ENCODE results near the gene CYGB. TPM values are rescaled to one million over a fixed set of nuclear protein-coding genes. Genes with fewer than 3 reads are reported as not detected.
"Not testable (repeated sequence)": the region's sequence is repeated elsewhere in the genome, so short reads cannot be mapped to it uniquely, and the experiment has no call there.

CYGB gene
- total RNA-seq, 3 donors from 2014 or later = 5.9 to 37.4 (median 27.2) TPM

DNA sequence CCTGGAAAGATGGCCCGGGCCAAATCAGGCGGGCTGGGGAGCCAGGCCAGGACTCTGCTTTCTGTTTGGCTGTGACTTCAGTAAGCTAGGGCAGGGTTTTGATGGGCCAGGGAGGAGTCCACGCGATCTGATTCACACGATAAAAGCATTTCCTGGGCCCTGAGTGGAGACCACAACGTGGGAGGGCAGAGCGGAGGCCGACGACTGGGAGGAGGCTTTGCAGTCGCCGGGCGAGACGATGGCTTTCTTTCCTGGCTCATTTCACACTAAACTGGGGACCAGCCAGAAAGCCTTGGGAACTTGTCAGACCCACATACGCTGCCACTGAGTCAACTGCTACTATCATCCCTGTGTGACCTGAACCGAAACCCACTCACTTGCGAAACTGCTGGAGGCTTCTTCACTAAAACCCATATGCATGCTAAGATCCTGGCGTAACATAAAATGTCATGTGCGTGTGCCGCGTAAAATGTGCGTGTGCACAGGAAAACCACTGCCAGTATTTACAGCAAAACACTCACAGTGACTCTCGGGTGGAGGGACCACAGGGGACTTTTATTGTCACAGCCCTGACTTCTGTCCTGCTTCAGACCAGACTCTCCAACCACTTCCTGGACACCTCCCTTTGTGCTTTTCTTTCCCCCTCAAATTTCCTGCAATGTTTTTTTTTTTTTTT, 22.1 kb downstream of the CYGB start:
- DNase-seq (ENCODE audit: low spot score in 2 of 2) = peak in 1 of 2 donors; percentile 73
- intact Hi-C loops (cut with DNase I; ENCODE audit: low total_unique reads) = no loop called here
- peak overlapping the region in 2 of 3 donors; percentile 36 to 54 for H3K4me3 ChIP-seq
- peaks cover 0 to 5% of the 10 kb centered on the region in 2 donors for H3K4me1 ChIP-seq
- no peaks in the 10 kb centered on the region for H3K36me3 ChIP-seq
- no peaks in the 10 kb centered on the region for H3K27me3 ChIP-seq
- TF ChIP-seq POLR2AphosphoS5 (IDR thresholded peaks at IDR 0.05) (peak; percentile 60 to 88 (median 79)), POLR2A (IDR thresholded peaks at IDR 0.05) (no peak)
- H3K9me3 ChIP-seq = no peaks in the 10 kb centered on the region
- peak overlapping the region; percentile 84 to 90 for H3K27ac ChIP-seq

DNA sequence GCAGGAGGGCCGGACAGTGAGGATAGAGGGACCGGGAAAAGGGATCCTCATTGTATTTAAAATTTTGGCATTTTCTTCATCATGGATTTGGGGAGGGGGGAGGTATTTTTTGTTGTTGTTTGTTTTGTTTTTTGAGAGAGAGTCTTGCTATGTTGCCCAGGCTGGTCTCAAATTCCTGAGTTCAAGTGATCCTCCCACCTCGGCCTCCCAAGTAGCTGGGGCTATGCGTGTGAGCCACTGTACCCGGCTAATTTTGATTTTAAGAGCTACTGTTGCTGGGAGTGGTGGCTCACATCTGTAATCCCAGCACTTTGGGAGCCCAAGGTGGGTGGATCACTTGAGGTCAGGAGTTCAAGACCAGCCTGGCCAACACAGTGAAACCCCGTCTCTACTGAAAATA, 23.2 kb downstream of the CYGB start:
- H3K36me3 ChIP-seq; H3K4me3 ChIP-seq; H3K27me3 ChIP-seq; intact Hi-C loops (cut with DNase I; ENCODE audit: low total_unique reads); H3K9me3 ChIP-seq; DNase-seq (ENCODE audit: low spot score in 2 of 2); H3K4me1 ChIP-seq: not testable (repeated sequence)
- peak overlapping the region in 1 of 2 donors; percentile 32 for H3K27ac ChIP-seq

DNA sequence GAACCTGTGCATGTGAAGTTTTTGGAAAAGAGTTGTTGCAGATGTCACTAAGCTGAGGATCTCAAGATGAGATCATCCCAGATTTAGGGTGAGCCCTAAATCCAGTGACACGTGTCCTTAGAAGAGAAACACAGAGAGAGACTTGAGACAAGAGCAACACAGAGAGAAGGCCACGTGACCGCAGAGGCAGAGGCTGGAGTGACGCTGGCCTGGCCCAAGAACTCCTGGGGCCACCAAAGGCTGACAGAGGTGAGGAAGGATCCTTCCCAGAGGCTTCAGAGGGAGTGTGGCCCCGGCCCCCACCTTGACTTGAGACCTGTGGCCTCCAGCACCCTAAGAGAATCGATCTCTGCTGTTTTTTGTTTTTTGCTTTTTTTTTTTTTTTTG, 24.2 kb downstream of the CYGB start:
- intact Hi-C loops (cut with DNase I; ENCODE audit: low total_unique reads) = no loop called here
- DNase-seq (ENCODE audit: low spot score in 2 of 2) = no peak

DNA sequence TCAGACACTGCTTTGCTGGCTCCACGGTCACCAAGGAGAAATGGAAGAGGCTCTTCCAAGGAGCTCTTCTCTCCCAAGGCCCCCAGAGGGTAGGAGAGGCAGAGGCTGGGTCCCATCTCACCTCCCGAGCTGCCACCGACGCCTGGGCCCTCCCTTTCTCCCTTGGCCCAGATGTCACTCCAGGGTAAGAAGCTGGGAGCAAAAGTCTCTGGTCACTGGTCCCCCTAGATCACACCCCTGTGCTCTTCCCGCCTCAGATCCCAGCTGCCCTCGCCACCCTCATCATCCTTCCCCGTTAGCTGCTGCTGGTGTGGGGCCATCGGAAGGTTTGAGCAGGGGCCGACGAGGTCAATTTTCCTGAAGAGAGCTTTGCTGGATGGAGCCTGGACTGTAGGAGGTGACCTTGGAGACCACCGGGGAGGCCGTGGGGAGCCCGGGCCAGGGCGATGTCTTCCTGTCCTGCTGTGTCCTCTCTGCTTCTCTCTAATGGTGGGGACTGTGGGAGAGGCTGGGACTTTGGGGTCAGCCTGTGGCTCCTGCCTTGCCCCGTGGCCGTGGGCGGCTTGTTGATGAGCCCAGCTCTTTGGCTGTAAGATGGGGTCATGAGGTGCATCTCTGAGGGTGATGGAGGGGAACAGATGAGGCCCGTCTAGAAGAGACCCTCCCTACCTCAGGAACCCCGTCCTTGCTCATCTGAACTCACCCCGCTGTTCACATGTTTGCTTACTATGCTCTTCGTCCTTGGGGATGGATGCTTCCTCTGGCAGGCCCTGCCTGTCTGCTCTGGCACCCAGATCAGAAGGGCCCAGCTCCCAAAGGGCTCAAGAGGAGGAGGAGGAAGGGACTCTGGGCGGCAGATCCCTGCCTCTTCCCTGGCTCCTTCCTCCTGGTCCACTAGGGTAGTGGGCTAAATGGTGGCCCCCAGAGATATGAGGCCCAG, 24.9 kb downstream of the CYGB start:
- peak overlapping the region in 1 of 2 donors; percentile 32 for H3K27ac ChIP-seq
- TF ChIP-seq, protein P1, sequence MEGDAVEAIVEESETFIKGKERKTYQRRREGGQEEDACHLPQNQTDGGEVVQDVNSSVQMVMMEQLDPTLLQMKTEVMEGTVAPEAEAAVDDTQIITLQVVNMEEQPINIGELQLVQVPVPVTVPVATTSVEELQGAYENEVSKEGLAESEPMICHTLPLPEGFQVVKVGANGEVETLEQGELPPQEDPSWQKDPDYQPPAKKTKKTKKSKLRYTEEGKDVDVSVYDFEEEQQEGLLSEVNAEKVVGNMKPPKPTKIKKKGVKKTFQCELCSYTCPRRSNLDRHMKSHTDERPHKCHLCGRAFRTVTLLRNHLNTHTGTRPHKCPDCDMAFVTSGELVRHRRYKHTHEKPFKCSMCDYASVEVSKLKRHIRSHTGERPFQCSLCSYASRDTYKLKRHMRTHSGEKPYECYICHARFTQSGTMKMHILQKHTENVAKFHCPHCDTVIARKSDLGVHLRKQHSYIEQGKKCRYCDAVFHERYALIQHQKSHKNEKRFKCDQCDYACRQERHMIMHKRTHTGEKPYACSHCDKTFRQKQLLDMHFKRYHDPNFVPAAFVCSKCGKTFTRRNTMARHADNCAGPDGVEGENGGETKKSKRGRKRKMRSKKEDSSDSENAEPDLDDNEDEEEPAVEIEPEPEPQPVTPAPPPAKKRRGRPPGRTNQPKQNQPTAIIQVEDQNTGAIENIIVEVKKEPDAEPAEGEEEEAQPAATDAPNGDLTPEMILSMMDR (IDR thresholded peaks at IDR 0.05) = no peak
- TF ChIP-seq POLR2AphosphoS5 (IDR thresholded peaks at IDR 0.05) = no peak
- TF ChIP-seq POLR2A (IDR thresholded peaks at IDR 0.05) = no peak
- DNase-seq (ENCODE audit: low spot score in 2 of 2) = no peak
- H3K9me3 ChIP-seq = no peaks in the 10 kb centered on the region
- H3K4me1 ChIP-seq = peaks cover 0 to 5% of the 10 kb centered on the region in 2 donors
- intact Hi-C loops (cut with DNase I; ENCODE audit: low total_unique reads) = no loop called here
- no peaks in the 10 kb centered on the region for H3K36me3 ChIP-seq
- no peak overlapping the region for H3K4me3 ChIP-seq
- no peaks in the 10 kb centered on the region for H3K27me3 ChIP-seq

More for the DNA sequence above, 24.2 kb downstream of the CYGB start:
- Histone ChIP-seq H3K27me3 (no peaks in the 10 kb centered on the region), H3K4me3 (no peak overlapping the region), H3K4me1 (peaks cover 0 to 5% of the 10 kb centered on the region in 2 donors), H3K36me3 (no peaks in the 10 kb centered on the region), H3K9me3 (no peaks in the 10 kb centered on the region), H3K27ac (peak overlapping the region in 1 of 2 donors; percentile 32)
- TF ChIP-seq, protein P1 (IDR thresholded peaks at IDR 0.05) = no peak
- no peak for TF ChIP-seq POLR2A (IDR thresholded peaks at IDR 0.05)
- TF ChIP-seq POLR2AphosphoS5 (IDR thresholded peaks at IDR 0.05) = no peak

- H3K36me3 ChIP-seq = no peaks in the 10 kb centered on the region
- no peaks in the 10 kb centered on the region for H3K9me3 ChIP-seq
- H3K27me3 ChIP-seq = no peaks in the 10 kb centered on the region
- TF ChIP-seq POLR2A (IDR thresholded peaks at IDR 0.05) = no peak
- TF ChIP-seq, protein P1 (IDR thresholded peaks at IDR 0.05) = no peak
- no peak for TF ChIP-seq POLR2AphosphoS5 (IDR thresholded peaks at IDR 0.05)
- intact Hi-C loops (cut with DNase I; ENCODE audit: low total_unique reads) = no loop called here
- peak overlapping the region in 1 of 2 donors; percentile 12 for H3K27ac ChIP-seq
- DNase-seq (ENCODE audit: low spot score in 2 of 2) = no peak
- peaks cover 0 to 5% of the 10 kb centered on the region in 2 donors for H3K4me1 ChIP-seq
- H3K4me3 ChIP-seq = no peak overlapping the region
Measured at GRCh38 chr17:76511668-76512365, 25.7 kb downstream of the CYGB start.
